Central memory CD8-positive, alpha-beta T cell (primary cell): Measurements from ENCODE around the gene IL2RG.

ENCODE experiments used
- ATAC-seq: fragments of 150-1000 bp; cut with Tn5 transposase; replicated peaks from 2 replicates; pipeline ENCODE4 v1.10.0; 2022; ENCODE audit warnings: mild to moderate bottlenecking, moderate FRiP score, moderate number of reproducible peaks; ENCODE audit not compliant: poor library complexity, severe bottlenecking; ENCODE audit errors: extremely low read depth
- DNase-seq, 2 donors: peaks; one replicate each; pipeline ENCODE4 v3.0.0; 2021; ENCODE audit warnings: low spot score in 2 of 2
- H3K27ac Mint-ChIP-seq: one replicate; pipeline ENCODE4 v1.8.0; 2022; ENCODE audit warnings: low read depth, mild to moderate bottlenecking, moderate library complexity, mixed read lengths
- H3K27me3 Mint-ChIP-seq: one replicate; pipeline ENCODE4 v1.8.0; 2022; ENCODE audit warnings: mixed read lengths
- H3K36me3 Mint-ChIP-seq: one replicate; pipeline ENCODE4 v1.8.0; 2022; ENCODE audit warnings: mild to moderate bottlenecking, moderate library complexity, mixed read lengths; ENCODE audit not compliant: insufficient read depth
- H3K4me1 Mint-ChIP-seq: one replicate; pipeline ENCODE4 v1.8.0; 2022; ENCODE audit warnings: mixed read lengths
- H3K4me3 Mint-ChIP-seq: one replicate; pipeline ENCODE4 v1.8.0; 2022; ENCODE audit warnings: mild to moderate bottlenecking, moderate library complexity, mixed read lengths
- H3K9me3 Mint-ChIP-seq: one replicate; pipeline ENCODE4 v1.8.0; 2022; ENCODE audit warnings: mixed read lengths

The IL2RG gene

GRCh38 chrX:71111141-71111843, at the start of gene IL2RG:
TSS of gene IL2RG (minus strand) at chrX:71111577. CDS start at chrX:71111539, 38 bp downstream.
- Mint-ChIP-seq H3K9me3 (no peaks in the 10 kb centered on the region), H3K4me3 (peak within 1 kb of the TSS; percentile 99), H3K4me1 (peaks cover 53% of the 10 kb centered on the region), H3K27me3 (no peaks in the 10 kb centered on the region), H3K36me3 (peaks cover 51% of the 10 kb centered on the region), H3K27ac (peak within 1 kb of the TSS; percentile 99)
- peak; percentile 92 for ATAC-seq
- DNase-seq: peak in 1 of 2 donors; percentile 80

GRCh38 chrX:71160475-71160874, 49.1 kb upstream of the IL2RG start:
- Mint-ChIP-seq H3K4me1 (peaks cover 17% of the 10 kb centered on the region), H3K9me3 (no peaks in the 10 kb centered on the region), H3K27ac (no peak overlapping the region), H3K4me3 (no peak overlapping the region), H3K36me3 (peaks cover 2% of the 10 kb centered on the region), H3K27me3 (no peaks in the 10 kb centered on the region)
- no peak for ATAC-seq
- no peak for DNase-seq

DNA sequence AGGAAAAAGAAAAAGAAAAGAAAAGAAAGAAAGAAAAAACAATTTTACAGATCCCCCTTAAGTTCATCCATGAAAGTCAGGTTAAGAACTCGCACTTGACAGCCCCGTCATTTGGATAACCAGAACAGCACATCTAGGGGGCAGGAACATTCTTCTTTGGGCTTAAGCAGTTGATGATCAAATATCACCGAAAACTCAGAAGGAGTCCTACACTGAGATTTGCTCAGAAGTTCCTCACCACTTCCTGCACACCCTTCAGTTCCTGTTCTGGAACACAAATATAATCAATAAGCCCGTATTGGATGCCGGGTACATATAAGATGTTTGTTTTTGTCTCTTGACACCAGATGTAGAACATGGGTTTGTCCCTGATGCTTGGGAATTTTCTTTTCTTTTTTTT, 48.0 kb upstream of the IL2RG start:
- peak overlapping the region; percentile 69 for H3K27ac Mint-ChIP-seq
- no peaks in the 10 kb centered on the region for H3K9me3 Mint-ChIP-seq
- peaks cover 3% of the 10 kb centered on the region for H3K36me3 Mint-ChIP-seq
- H3K4me1 Mint-ChIP-seq: peaks cover 15% of the 10 kb centered on the region
- ATAC-seq (no peak), DNase-seq (no peak)
- H3K4me3 Mint-ChIP-seq: no peak overlapping the region
- H3K27me3 Mint-ChIP-seq: no peaks in the 10 kb centered on the region

- ATAC-seq (no peak), DNase-seq (no peak)
- Mint-ChIP-seq H3K36me3 (peaks cover 3% of the 10 kb centered on the region), H3K4me3 (no peak overlapping the region), H3K9me3 (no peaks in the 10 kb centered on the region), H3K27ac (peak overlapping the region; percentile 69), H3K27me3 (no peaks in the 10 kb centered on the region), H3K4me1 (peaks cover 11% of the 10 kb centered on the region)
Observed at GRCh38 chrX:71158603-71159002, 47.2 kb upstream of the IL2RG start.

GRCh38 chrX:71154641-71155040, 43.3 kb upstream of the IL2RG start:
- no peak for ATAC-seq
- no peaks in the 10 kb centered on the region for H3K27me3 Mint-ChIP-seq

DNA sequence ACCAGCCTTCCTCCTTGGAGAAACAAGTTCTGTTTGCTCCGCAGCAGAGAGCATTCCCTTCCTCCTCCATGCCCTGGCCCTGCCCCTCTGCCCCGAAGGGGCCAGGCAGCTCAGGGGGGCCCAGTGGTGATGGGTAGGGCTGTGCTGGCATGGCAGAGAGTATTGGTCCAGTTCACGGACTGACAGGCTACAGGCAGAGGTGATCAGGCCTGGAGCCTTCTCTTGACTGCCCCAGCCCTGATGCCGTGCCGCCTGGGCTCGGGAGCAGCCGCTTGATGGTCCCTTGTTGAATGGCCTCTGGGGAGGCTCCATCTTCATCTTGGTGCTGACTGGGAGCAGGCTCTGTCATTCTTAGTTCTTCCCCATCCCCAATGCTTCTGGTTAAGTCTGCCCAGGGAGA, 42.8 kb upstream of the IL2RG start:
- Mint-ChIP-seq H3K4me1 (peaks cover 17% of the 10 kb centered on the region), H3K4me3 (no peak overlapping the region), H3K27ac (no peak overlapping the region), H3K36me3 (peaks cover 5% of the 10 kb centered on the region), H3K27me3 (no peaks in the 10 kb centered on the region), H3K9me3 (no peaks in the 10 kb centered on the region)
- ATAC-seq (no peak), DNase-seq (no peak)

More at GRCh38 chrX:71154641-71155040, 43.3 kb upstream of the IL2RG start:
- no peaks in the 10 kb centered on the region for H3K9me3 Mint-ChIP-seq
- H3K36me3 Mint-ChIP-seq: peaks cover 2% of the 10 kb centered on the region
- H3K4me3 Mint-ChIP-seq: no peak overlapping the region
- H3K27ac Mint-ChIP-seq: no peak overlapping the region
- DNase-seq: no peak
- H3K4me1 Mint-ChIP-seq: peaks cover 17% of the 10 kb centered on the region

- Mint-ChIP-seq H3K36me3 (peaks cover 5% of the 10 kb centered on the region), H3K27ac (no peak overlapping the region), H3K27me3 (no peaks in the 10 kb centered on the region), H3K4me1 (peaks cover 17% of the 10 kb centered on the region), H3K9me3 (no peaks in the 10 kb centered on the region), H3K4me3 (no peak overlapping the region)
- ATAC-seq (no peak), DNase-seq (no peak)
Observed at GRCh38 chrX:71151366-71151765, 40.0 kb upstream of the IL2RG start.

GRCh38 chrX:71148278-71148663, 36.9 kb upstream of the IL2RG start:
- H3K4me1 Mint-ChIP-seq: peaks cover 12% of the 10 kb centered on the region
- peaks cover 10% of the 10 kb centered on the region for H3K36me3 Mint-ChIP-seq
- H3K4me3 Mint-ChIP-seq: no peak overlapping the region
- no peak for ATAC-seq
- H3K27ac Mint-ChIP-seq: no peak overlapping the region
- H3K27me3 Mint-ChIP-seq: no peaks in the 10 kb centered on the region
- no peak for DNase-seq
- no peaks in the 10 kb centered on the region for H3K9me3 Mint-ChIP-seq

GRCh38 chrX:71147496-71148277, 36.3 kb upstream of the IL2RG start:
- ATAC-seq: no peak
- no peaks in the 10 kb centered on the region for H3K9me3 Mint-ChIP-seq

DNA sequence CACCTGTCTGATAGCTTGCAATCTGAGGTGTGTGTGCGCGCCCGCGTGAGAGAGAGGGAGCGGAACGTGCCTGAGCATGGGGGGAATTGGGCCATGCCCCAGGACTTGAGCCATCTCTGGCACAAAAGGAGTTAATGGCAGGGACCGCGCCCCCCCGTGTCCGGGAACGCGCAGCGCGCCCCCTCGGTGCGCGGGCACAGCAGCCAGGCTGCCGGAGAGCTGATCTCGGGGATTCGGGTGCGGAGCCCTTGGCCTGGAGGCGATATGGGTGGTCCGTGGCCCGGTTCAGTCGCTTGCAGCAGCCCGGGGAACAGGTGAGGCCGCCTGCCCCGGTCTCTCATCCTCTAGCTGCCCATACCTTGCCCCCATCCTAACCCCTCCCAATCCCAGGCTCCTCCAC, 33.3 kb upstream of the IL2RG start, which contains the start of gene NLGN3:
NLGN3 (plus strand) TSS at position 191 of the 400 bp plus-strand sequence. CDS start 2,909 bp downstream, outside the sequence.
- Mint-ChIP-seq H3K36me3 (peaks cover 23% of the 10 kb centered on the region), H3K4me3 (no peak within 1 kb of the TSS), H3K27ac (peak within 1 kb of the TSS; percentile 25), H3K9me3 (no peaks in the 10 kb centered on the region), H3K4me1 (peaks cover 7% of the 10 kb centered on the region), H3K27me3 (no peaks in the 10 kb centered on the region)
- DNase-seq (no peak), ATAC-seq (no peak)

More at GRCh38 chrX:71147496-71148277, 36.3 kb upstream of the IL2RG start:
- DNase-seq: no peak
- Mint-ChIP-seq H3K4me3 (no peak overlapping the region), H3K36me3 (peaks cover 13% of the 10 kb centered on the region), H3K27ac (no peak overlapping the region), H3K4me1 (peaks cover 10% of the 10 kb centered on the region), H3K27me3 (no peaks in the 10 kb centered on the region)

GRCh38 chrX:71143508-71143907, 32.1 kb upstream of the IL2RG start:
- Mint-ChIP-seq H3K36me3 (peaks cover 27% of the 10 kb centered on the region), H3K27me3 (no peaks in the 10 kb centered on the region), H3K27ac (no peak overlapping the region), H3K4me3 (no peak overlapping the region), H3K4me1 (peaks cover 7% of the 10 kb centered on the region), H3K9me3 (no peaks in the 10 kb centered on the region)
- DNase-seq: no peak
- no peak for ATAC-seq

- peaks cover 32% of the 10 kb centered on the region for H3K36me3 Mint-ChIP-seq
- H3K9me3 Mint-ChIP-seq: no peaks in the 10 kb centered on the region
- DNase-seq (no peak), ATAC-seq (no peak)
- H3K4me1 Mint-ChIP-seq: no peaks in the 10 kb centered on the region
- no peaks in the 10 kb centered on the region for H3K27me3 Mint-ChIP-seq
- H3K4me3 Mint-ChIP-seq: no peak overlapping the region
- H3K27ac Mint-ChIP-seq: no peak overlapping the region
Observed at GRCh38 chrX:71140440-71140839, 29.1 kb upstream of the IL2RG start.

- Mint-ChIP-seq H3K4me1 (peaks cover 15% of the 10 kb centered on the region), H3K27ac (no peak overlapping the region)
Observed at GRCh38 chrX:71131510-71131909, 20.1 kb upstream of the IL2RG start.

More at GRCh38 chrX:71131510-71131909, 20.1 kb upstream of the IL2RG start:
- Mint-ChIP-seq H3K9me3 (no peaks in the 10 kb centered on the region), H3K27me3 (no peaks in the 10 kb centered on the region), H3K4me3 (no peak overlapping the region), H3K36me3 (peaks cover 49% of the 10 kb centered on the region)
- DNase-seq (no peak), ATAC-seq (no peak)
